IPS DF 6.9 (cell line): ENCODE results near the gene ZNF385B.

Experiments used
- DNase-seq: peaks from one replicate; pipeline ENCODE4 v3.0.0-alpha.2; 2013; ENCODE audit warnings: low read depth, low spot score
- H3K27ac ChIP-seq: one replicate; pipeline ENCODE4 v1.5.1; 2013; ENCODE audit warnings: low read length, control low read depth
- H3K27me3 ChIP-seq: 2 replicates; pipeline ENCODE4 v1.6.1; 2013; ENCODE audit warnings: mild to moderate bottlenecking, low read length; ENCODE audit not compliant: control insufficient read depth, insufficient read depth
- H3K36me3 ChIP-seq: 2 replicates; pipeline ENCODE4 v1.6.1; 2013; ENCODE audit warnings: low read length; ENCODE audit not compliant: control insufficient read depth, insufficient read depth
- H3K4me1 ChIP-seq: 2 replicates; pipeline ENCODE4 v1.6.1; 2013; ENCODE audit warnings: low read length; ENCODE audit not compliant: control insufficient read depth, insufficient read depth
- H3K4me3 ChIP-seq: 2 replicates; pipeline ENCODE4 v1.5.1; 2013; ENCODE audit warnings: mild to moderate bottlenecking, low read length
- H3K9me3 ChIP-seq: 2 replicates; pipeline ENCODE4 v1.6.1; 2013; ENCODE audit warnings: low read length, inconsistent platforms; ENCODE audit not compliant: control insufficient read depth, insufficient read depth
- WGBS: extraction: QIAGEN DNeasy Blood & Tissue Kit; methylation state at CpG from one replicate; pipeline ENCODE4 v1.1.7; 2013; ENCODE audit warnings: mixed read lengths, missing lambda C conversion rate; ENCODE audit not compliant: insufficient read length, insufficient coverage; 5-methylcytosine and 5-hydroxymethylcytosine counted together

The ZNF385B gene

GRCh38 chr2:179856205-179856604 is 5.2 kb downstream of the ZNF385B start:
- H3K27me3 ChIP-seq: peaks cover 2% of the 10 kb centered on the region; the same call in 1 of the 2 replicates
- DNase-seq: no peak
- no peak overlapping the region for H3K27ac ChIP-seq
- H3K4me3 ChIP-seq: no peak overlapping the region
- H3K9me3 ChIP-seq: no peaks in the 10 kb centered on the region
- no peaks in the 10 kb centered on the region for H3K4me1 ChIP-seq
- no CpG with 5 or more reads among the region's 5 CpGs for WGBS
- no peaks in the 10 kb centered on the region for H3K36me3 ChIP-seq

- Histone ChIP-seq H3K4me3 (no peak overlapping the region), H3K4me1 (no peaks in the 10 kb centered on the region), H3K9me3 (no peaks in the 10 kb centered on the region), H3K27ac (no peak overlapping the region), H3K36me3 (no peaks in the 10 kb centered on the region), H3K27me3 (peaks cover 2% of the 10 kb centered on the region; the same call in 1 of the 2 replicates)
- WGBS: no CpG with 5 or more reads among the region's 1 CpG
- DNase-seq: no peak
These were observed 5.7 kb downstream of the ZNF385B start for GRCh38 chr2:179855673-179856072.

- no peak overlapping the region for H3K4me3 ChIP-seq
- no peak overlapping the region for H3K27ac ChIP-seq
- no peaks in the 10 kb centered on the region; the same call in 1 of the 2 replicates for H3K27me3 ChIP-seq
- H3K36me3 ChIP-seq: no peaks in the 10 kb centered on the region
- WGBS: no CpG with 5 or more reads among the region's 3 CpGs
- H3K4me1 ChIP-seq: no peaks in the 10 kb centered on the region
- H3K9me3 ChIP-seq: no peaks in the 10 kb centered on the region
- no peak for DNase-seq
These were observed 6.5 kb downstream of the ZNF385B start for GRCh38 chr2:179854891-179855290.

- Histone ChIP-seq H3K4me3 (no peak overlapping the region), H3K36me3 (no peaks in the 10 kb centered on the region), H3K27ac (no peak overlapping the region), H3K9me3 (no peaks in the 10 kb centered on the region), H3K27me3 (no peaks in the 10 kb centered on the region), H3K4me1 (no peaks in the 10 kb centered on the region)
- no peak for DNase-seq
These were observed 8.3 kb downstream of the ZNF385B start for GRCh38 chr2:179853108-179853507.

GRCh38 chr2:179850188-179850587 is 11.2 kb downstream of the ZNF385B start:
- no peak for DNase-seq
- no CpG with 5 or more reads among the region's 1 CpG for WGBS

GRCh38 chr2:179849719-179850118 is 11.7 kb downstream of the ZNF385B start:
- H3K36me3 ChIP-seq: no peaks in the 10 kb centered on the region
- H3K27me3 ChIP-seq: no peaks in the 10 kb centered on the region
- no peaks in the 10 kb centered on the region for H3K9me3 ChIP-seq
- H3K4me3 ChIP-seq: no peak overlapping the region
- H3K27ac ChIP-seq: no peak overlapping the region
- H3K4me1 ChIP-seq: no peaks in the 10 kb centered on the region
- no peak for DNase-seq

More at GRCh38 chr2:179850188-179850587, 11.2 kb downstream of the ZNF385B start:
- H3K27ac ChIP-seq: no peak overlapping the region
- H3K4me1 ChIP-seq: no peaks in the 10 kb centered on the region
- no peaks in the 10 kb centered on the region for H3K27me3 ChIP-seq
- no peaks in the 10 kb centered on the region for H3K36me3 ChIP-seq
- no peak overlapping the region for H3K4me3 ChIP-seq
- H3K9me3 ChIP-seq: no peaks in the 10 kb centered on the region

GRCh38 chr2:179843541-179843940 is 17.9 kb downstream of the ZNF385B start:
- no peak for DNase-seq
- no peaks in the 10 kb centered on the region for H3K36me3 ChIP-seq

GRCh38 chr2:179842498-179843153 is 18.8 kb downstream of the ZNF385B start:
- DNase-seq: peak; percentile 16
- no peaks in the 10 kb centered on the region for H3K9me3 ChIP-seq
- no peaks in the 10 kb centered on the region for H3K4me1 ChIP-seq
- no peak overlapping the region for H3K27ac ChIP-seq
- no peak overlapping the region for H3K4me3 ChIP-seq
- no peaks in the 10 kb centered on the region for H3K36me3 ChIP-seq
- no peaks in the 10 kb centered on the region; the same call in 1 of the 2 replicates for H3K27me3 ChIP-seq
- no CpG with 5 or more reads among the region's 4 CpGs for WGBS

More at GRCh38 chr2:179843541-179843940, 17.9 kb downstream of the ZNF385B start:
- H3K27ac ChIP-seq: no peak overlapping the region
- H3K4me3 ChIP-seq: no peak overlapping the region
- H3K4me1 ChIP-seq: no peaks in the 10 kb centered on the region
- no peaks in the 10 kb centered on the region; the same call in 1 of the 2 replicates for H3K27me3 ChIP-seq
- no peaks in the 10 kb centered on the region for H3K9me3 ChIP-seq

- Histone ChIP-seq H3K4me3 (no peak overlapping the region), H3K27me3 (no peaks in the 10 kb centered on the region; the same call in 1 of the 2 replicates), H3K27ac (no peak overlapping the region), H3K36me3 (no peaks in the 10 kb centered on the region), H3K4me1 (no peaks in the 10 kb centered on the region), H3K9me3 (no peaks in the 10 kb centered on the region)
- no CpG with 5 or more reads among the region's 1 CpG for WGBS
- DNase-seq: no peak
These were observed 20.6 kb downstream of the ZNF385B start for GRCh38 chr2:179840840-179841239.

- Histone ChIP-seq H3K4me3 (no peak overlapping the region), H3K27ac (no peak overlapping the region), H3K27me3 (no peaks in the 10 kb centered on the region; the same call in 1 of the 2 replicates), H3K4me1 (no peaks in the 10 kb centered on the region), H3K9me3 (no peaks in the 10 kb centered on the region), H3K36me3 (no peaks in the 10 kb centered on the region)
- DNase-seq: no peak
- WGBS: no CpG with 5 or more reads among the region's 4 CpGs
These were observed 24.0 kb downstream of the ZNF385B start for GRCh38 chr2:179837408-179837807.

GRCh38 chr2:179830043-179830787 is 31.2 kb downstream of the ZNF385B start:
- Histone ChIP-seq H3K27me3 (no peaks in the 10 kb centered on the region), H3K4me3 (no peak overlapping the region), H3K4me1 (no peaks in the 10 kb centered on the region), H3K27ac (no peak overlapping the region), H3K9me3 (no peaks in the 10 kb centered on the region), H3K36me3 (no peaks in the 10 kb centered on the region)
- DNase-seq: no peak
- WGBS: no CpG with 5 or more reads among the region's 3 CpGs
